GM23338 (cell line): ENCODE results near the gene OMD. TPM values are rescaled to one million over a fixed set of nuclear protein-coding genes. Genes with fewer than 3 reads are reported as not detected.

Experiments used
- ATAC-seq: fragments of 200-7000 bp; cut with Tn5 transposase; 3 replicates; pipeline ENCODE4 v1.9.1; 2020
- DNase-seq: peaks from one replicate; pipeline ENCODE4 v3.0.0-alpha.2; 2015; ENCODE audit warnings: low spot score
- H2AFZ ChIP-seq: fragments of 200-600 bp; sonication (generic); 2 replicates; pipeline ENCODE4 v1.8.0; 2016; ENCODE audit warnings: antibody characterized with exemption, mild to moderate bottlenecking, moderate library complexity
- H3F3A ChIP-seq: fragments of 200-600 bp; sonication (generic); replicated peaks from 2 replicates; pipeline ENCODE4 v1.8.0; 2017; ENCODE audit warnings: antibody characterized with exemption, mixed run types, low read depth
- H3K27ac ChIP-seq: fragments of 200-600 bp; sonication (generic); 2 replicates; pipeline ENCODE4 v1.6.1; 2016; ENCODE audit warnings: low read depth
- H3K27me3 ChIP-seq: fragments of 200-600 bp; sonication (generic); 2 replicates; pipeline ENCODE4 v1.8.0; 2016; ENCODE audit warnings: mild to moderate bottlenecking, mixed run types, moderate library complexity; ENCODE audit not compliant: insufficient read depth
- H3K36me3 ChIP-seq: fragments of 200-600 bp; sonication (generic); 2 replicates; pipeline ENCODE4 v1.8.0; 2016; ENCODE audit warnings: mild to moderate bottlenecking; ENCODE audit not compliant: insufficient read depth
- H3K4me1 ChIP-seq: fragments of 200-600 bp; sonication (generic); 2 replicates; pipeline ENCODE4 v1.8.0; 2016; ENCODE audit warnings: mild to moderate bottlenecking, moderate library complexity; ENCODE audit not compliant: insufficient read depth
- H3K4me2 ChIP-seq: fragments of 200-600 bp; sonication (generic); 2 replicates; pipeline ENCODE4 v1.7.1; 2017; ENCODE audit warnings: mixed run types
- H3K4me3 ChIP-seq: fragments of 200-600 bp; sonication (generic); 2 replicates; pipeline ENCODE4 v1.6.1; 2016; ENCODE audit warnings: mixed run types
- H3K79me2 ChIP-seq: fragments of 200-600 bp; sonication (generic); replicated peaks from 2 replicates; pipeline ENCODE4 v1.8.0; 2017; ENCODE audit warnings: mild to moderate bottlenecking; ENCODE audit not compliant: insufficient read depth
- H3K9me2 ChIP-seq: fragments of 200-600 bp; sonication (generic); 2 replicates; pipeline ENCODE4 v1.8.0; 2017; ENCODE audit not compliant: insufficient read depth
- H4K20me1 ChIP-seq: fragments of 200-600 bp; sonication (generic); replicated peaks from 2 replicates; pipeline ENCODE4 v1.8.0; 2017; ENCODE audit warnings: mild to moderate bottlenecking; ENCODE audit not compliant: insufficient read depth
- H3K27ac Mint-ChIP-seq: 2 replicates; pipeline ENCODE4 v1.8.0; 2020; ENCODE audit warnings: inconsistent platforms, mild to moderate bottlenecking, moderate library complexity, mixed read lengths
- H3K27me3 Mint-ChIP-seq: 3 replicates; pipeline ENCODE4 v1.8.0; 2022; ENCODE audit warnings: low read depth, mild to moderate bottlenecking, moderate library complexity, mixed read lengths, inconsistent platforms; ENCODE audit not compliant: insufficient read depth, poor library complexity
- H3K36me3 Mint-ChIP-seq: 3 replicates; pipeline ENCODE4 v1.8.0; 2021; ENCODE audit warnings: low read depth, mild to moderate bottlenecking, inconsistent platforms, moderate library complexity, mixed read lengths
- H3K4me1 Mint-ChIP-seq: 3 replicates; pipeline ENCODE4 v1.8.0; 2020; ENCODE audit warnings: mild to moderate bottlenecking, inconsistent platforms, mixed read lengths
- H3K4me3 Mint-ChIP-seq: 3 replicates; pipeline ENCODE4 v1.8.0; 2021; ENCODE audit warnings: moderate library complexity, mild to moderate bottlenecking, inconsistent platforms, mixed read lengths
- H3K9me3 Mint-ChIP-seq: 3 replicates; pipeline ENCODE4 v1.8.0; 2020; ENCODE audit warnings: moderate library complexity, mild to moderate bottlenecking, inconsistent platforms, mixed read lengths
- CREB1 ChIP-seq: fragments of 250-450 bp; sonication (Bioruptor Pico); IDR thresholded peaks from 2 replicates; pipeline ENCODE4 v1.5.0; 2020; ENCODE audit warnings: low read depth, mild to moderate bottlenecking, moderate library complexity
- EZH2 ChIP-seq: fragments of 200-600 bp; sonication (generic); IDR thresholded peaks from one replicate; pipeline ENCODE4 v1.8.0; 2017; ENCODE audit warnings: antibody characterized with exemption, mild to moderate bottlenecking, low read depth; ENCODE audit not compliant: unreplicated experiment
- EZH2phosphoT487 ChIP-seq: fragments of 200-600 bp; sonication (generic); IDR thresholded peaks from one replicate; pipeline ENCODE4 v1.8.1; 2018; ENCODE audit warnings: antibody characterized with exemption; ENCODE audit not compliant: unreplicated experiment
- JUNB ChIP-seq: IDR thresholded peaks from one replicate; pipeline ENCODE4 v1.6.1; 2016; ENCODE audit warnings: antibody characterized with exemption; ENCODE audit not compliant: unreplicated experiment
- NANOG ChIP-seq: IDR thresholded peaks from 2 replicates; pipeline ENCODE4 v1.6.1; 2016; ENCODE audit warnings: antibody characterized with exemption, borderline replicate concordance
- POLR2AphosphoS5 ChIP-seq: IDR thresholded peaks from 2 replicates; pipeline ENCODE4 v1.6.1; 2016; ENCODE audit warnings: antibody characterized with exemption, low read depth
- STAT1 ChIP-seq: IDR thresholded peaks from one replicate; pipeline ENCODE4 v1.6.1; 2016; ENCODE audit warnings: antibody characterized with exemption; ENCODE audit not compliant: unreplicated experiment
- ZNF114 ChIP-seq: fragments of 250-450 bp; sonication (Bioruptor Pico); IDR thresholded peaks from 2 replicates; pipeline ENCODE4 v1.5.0; 2020; ENCODE audit warnings: mild to moderate bottlenecking, moderate library complexity
- ZNF331 ChIP-seq: fragments of 250-450 bp; sonication (Bioruptor Pico); IDR thresholded peaks from 2 replicates; pipeline ENCODE4 v1.5.0; 2020; ENCODE audit warnings: low read depth, mild to moderate bottlenecking, moderate library complexity
- polyA plus RNA-seq: library from polyadenylated mRNA; unstranded; fragments of >200 nt; fragmentation: Nextera tagmentation; extraction: Ambion mirVana; gene quantifications from 2 replicates; pipeline ENCODE4 v1.2.1, GENCODE V29; 2016
- total RNA-seq: library from RNA; depleted of rRNA; stranded (reverse); fragments of >200 nt; shearing (Covaris generic); gene quantifications from 2 replicates; pipeline ENCODE4 v1.2.3, GENCODE V29; 2014
- TF ChIP-seq, protein P1 (sequence below): IDR thresholded peaks from 2 replicates; pipeline ENCODE4 v1.6.1; 2016; ENCODE audit warnings: antibody characterized with exemption
- TF ChIP-seq, protein P2 (sequence below): fragments of 250-450 bp; sonication (Bioruptor Pico); IDR thresholded peaks from 2 replicates; pipeline ENCODE4 v1.5.0; 2020; ENCODE audit warnings: mild to moderate bottlenecking, moderate library complexity
- TF ChIP-seq, protein P3 (sequence below): IDR thresholded peaks from one replicate; pipeline ENCODE4 v1.6.1; 2018; ENCODE audit warnings: antibody characterized with exemption; ENCODE audit not compliant: unreplicated experiment
- TF ChIP-seq, protein P4 (sequence below), 2 experiments: fragments of 200-600 bp in 1 of 2; sonication (generic) in 1 of 2; conservative IDR thresholded peaks; 2 replicates each; pipeline versions ENCODE4 v1.5.1 to v1.6.1; 2016 to 2017; ENCODE audit warnings: antibody characterized with exemption in 2 of 2, low read depth in 2 of 2, mild to moderate bottlenecking in 2 of 2, moderate library complexity in 1 of 2

The OMD gene
- total and polyA plus RNA-seq, 2 experiments from 2014 or later: 1.1 TPM; not detected in 1

DNA sequence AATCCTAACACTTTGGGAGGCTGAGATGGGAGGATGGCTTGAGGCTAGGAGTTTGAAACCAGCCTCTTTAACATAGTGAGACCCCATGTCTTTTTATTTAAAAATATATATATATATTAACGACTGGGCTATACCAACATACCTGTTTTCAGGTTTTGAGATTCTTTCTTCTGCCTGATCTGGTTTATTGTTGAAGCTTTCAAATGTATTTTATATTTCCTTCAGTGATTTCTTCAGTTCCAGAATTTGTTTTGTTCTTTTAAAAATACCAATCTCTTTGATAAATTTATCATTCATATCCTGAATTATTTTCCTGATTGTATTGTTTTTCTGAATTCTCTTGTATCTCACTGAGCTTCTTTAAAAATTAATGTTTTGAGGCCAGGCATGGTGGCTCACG lies 51.1 kb downstream of the OMD start:
- no peak for DNase-seq
- ATAC-seq: no peak
- Histone ChIP-seq H3K4me3 (no peak overlapping the region), H3K27me3 (no peaks in the 10 kb centered on the region), H3K36me3 (no peaks in the 10 kb centered on the region), H3K4me2 (no peak overlapping the region), H3K27ac (no peak overlapping the region), H4K20me1 (no peaks in the 10 kb centered on the region), H2AFZ (no peak overlapping the region), H3K79me2 (no peaks in the 10 kb centered on the region), H3K4me1 (peaks cover 32% of the 10 kb centered on the region), H3F3A (no peaks in the 10 kb centered on the region), H3K9me2 (no peaks in the 10 kb centered on the region)
- H3K4me3 Mint-ChIP-seq: no peak overlapping the region
- H3K4me1 Mint-ChIP-seq: peaks cover 20% of the 10 kb centered on the region
- H3K9me3 Mint-ChIP-seq: no peaks in the 10 kb centered on the region; the same call in 1 of the 3 replicates
- H3K27me3 Mint-ChIP-seq: peaks cover 2% of the 10 kb centered on the region
- no peak overlapping the region for H3K27ac Mint-ChIP-seq
- TF ChIP-seq, protein P1, sequence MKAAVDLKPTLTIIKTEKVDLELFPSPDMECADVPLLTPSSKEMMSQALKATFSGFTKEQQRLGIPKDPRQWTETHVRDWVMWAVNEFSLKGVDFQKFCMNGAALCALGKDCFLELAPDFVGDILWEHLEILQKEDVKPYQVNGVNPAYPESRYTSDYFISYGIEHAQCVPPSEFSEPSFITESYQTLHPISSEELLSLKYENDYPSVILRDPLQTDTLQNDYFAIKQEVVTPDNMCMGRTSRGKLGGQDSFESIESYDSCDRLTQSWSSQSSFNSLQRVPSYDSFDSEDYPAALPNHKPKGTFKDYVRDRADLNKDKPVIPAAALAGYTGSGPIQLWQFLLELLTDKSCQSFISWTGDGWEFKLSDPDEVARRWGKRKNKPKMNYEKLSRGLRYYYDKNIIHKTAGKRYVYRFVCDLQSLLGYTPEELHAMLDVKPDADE: no peak
- TF ChIP-seq EZH2phosphoT487: no peak
- TF ChIP-seq EZH2: no peak
- TF ChIP-seq, protein P2, sequence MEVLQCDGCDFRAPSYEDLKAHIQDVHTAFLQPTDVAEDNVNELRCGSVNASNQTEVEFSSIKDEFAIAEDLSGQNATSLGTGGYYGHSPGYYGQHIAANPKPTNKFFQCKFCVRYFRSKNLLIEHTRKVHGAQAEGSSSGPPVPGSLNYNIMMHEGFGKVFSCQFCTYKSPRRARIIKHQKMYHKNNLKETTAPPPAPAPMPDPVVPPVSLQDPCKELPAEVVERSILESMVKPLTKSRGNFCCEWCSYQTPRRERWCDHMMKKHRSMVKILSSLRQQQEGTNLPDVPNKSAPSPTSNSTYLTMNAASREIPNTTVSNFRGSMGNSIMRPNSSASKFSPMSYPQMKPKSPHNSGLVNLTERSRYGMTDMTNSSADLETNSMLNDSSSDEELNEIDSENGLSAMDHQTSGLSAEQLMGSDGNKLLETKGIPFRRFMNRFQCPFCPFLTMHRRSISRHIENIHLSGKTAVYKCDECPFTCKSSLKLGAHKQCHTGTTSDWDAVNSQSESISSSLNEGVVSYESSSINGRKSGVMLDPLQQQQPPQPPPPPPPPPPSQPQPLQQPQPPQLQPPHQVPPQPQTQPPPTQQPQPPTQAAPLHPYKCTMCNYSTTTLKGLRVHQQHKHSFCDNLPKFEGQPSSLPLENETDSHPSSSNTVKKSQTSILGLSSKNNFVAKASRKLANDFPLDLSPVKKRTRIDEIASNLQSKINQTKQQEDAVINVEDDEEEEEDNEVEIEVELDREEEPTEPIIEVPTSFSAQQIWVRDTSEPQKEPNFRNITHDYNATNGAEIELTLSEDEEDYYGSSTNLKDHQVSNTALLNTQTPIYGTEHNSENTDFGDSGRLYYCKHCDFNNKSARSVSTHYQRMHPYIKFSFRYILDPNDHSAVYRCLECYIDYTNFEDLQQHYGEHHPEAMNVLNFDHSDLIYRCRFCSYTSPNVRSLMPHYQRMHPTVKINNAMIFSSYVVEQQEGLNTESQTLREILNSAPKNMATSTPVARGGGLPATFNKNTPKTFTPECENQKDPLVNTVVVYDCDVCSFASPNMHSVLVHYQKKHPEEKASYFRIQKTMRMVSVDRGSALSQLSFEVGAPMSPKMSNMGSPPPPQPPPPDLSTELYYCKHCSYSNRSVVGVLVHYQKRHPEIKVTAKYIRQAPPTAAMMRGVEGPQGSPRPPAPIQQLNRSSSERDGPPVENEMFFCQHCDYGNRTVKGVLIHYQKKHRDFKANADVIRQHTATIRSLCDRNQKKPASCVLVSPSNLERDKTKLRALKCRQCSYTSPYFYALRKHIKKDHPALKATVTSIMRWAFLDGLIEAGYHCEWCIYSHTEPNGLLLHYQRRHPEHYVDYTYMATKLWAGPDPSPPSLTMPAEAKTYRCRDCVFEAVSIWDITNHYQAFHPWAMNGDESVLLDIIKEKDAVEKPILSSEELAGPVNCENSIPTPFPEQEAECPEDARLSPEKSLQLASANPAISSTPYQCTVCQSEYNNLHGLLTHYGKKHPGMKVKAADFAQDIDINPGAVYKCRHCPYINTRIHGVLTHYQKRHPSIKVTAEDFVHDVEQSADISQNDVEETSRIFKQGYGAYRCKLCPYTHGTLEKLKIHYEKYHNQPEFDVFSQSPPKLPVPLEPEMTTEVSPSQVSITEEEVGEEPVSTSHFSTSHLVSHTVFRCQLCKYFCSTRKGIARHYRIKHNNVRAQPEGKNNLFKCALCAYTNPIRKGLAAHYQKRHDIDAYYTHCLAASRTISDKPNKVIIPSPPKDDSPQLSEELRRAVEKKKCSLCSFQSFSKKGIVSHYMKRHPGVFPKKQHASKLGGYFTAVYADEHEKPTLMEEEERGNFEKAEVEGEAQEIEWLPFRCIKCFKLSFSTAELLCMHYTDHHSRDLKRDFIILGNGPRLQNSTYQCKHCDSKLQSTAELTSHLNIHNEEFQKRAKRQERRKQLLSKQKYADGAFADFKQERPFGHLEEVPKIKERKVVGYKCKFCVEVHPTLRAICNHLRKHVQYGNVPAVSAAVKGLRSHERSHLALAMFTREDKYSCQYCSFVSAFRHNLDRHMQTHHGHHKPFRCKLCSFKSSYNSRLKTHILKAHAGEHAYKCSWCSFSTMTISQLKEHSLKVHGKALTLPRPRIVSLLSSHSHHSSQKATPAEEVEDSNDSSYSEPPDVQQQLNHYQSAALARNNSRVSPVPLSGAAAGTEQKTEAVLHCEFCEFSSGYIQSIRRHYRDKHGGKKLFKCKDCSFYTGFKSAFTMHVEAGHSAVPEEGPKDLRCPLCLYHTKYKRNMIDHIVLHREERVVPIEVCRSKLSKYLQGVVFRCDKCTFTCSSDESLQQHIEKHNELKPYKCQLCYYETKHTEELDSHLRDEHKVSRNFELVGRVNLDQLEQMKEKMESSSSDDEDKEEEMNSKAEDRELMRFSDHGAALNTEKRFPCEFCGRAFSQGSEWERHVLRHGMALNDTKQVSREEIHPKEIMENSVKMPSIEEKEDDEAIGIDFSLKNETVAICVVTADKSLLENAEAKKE (CRISPR knock-in tag): no peak
- no peak for TF ChIP-seq STAT1
- no peak for TF ChIP-seq ZNF331
- no peak for TF ChIP-seq POLR2AphosphoS5
- TF ChIP-seq, protein P3, sequence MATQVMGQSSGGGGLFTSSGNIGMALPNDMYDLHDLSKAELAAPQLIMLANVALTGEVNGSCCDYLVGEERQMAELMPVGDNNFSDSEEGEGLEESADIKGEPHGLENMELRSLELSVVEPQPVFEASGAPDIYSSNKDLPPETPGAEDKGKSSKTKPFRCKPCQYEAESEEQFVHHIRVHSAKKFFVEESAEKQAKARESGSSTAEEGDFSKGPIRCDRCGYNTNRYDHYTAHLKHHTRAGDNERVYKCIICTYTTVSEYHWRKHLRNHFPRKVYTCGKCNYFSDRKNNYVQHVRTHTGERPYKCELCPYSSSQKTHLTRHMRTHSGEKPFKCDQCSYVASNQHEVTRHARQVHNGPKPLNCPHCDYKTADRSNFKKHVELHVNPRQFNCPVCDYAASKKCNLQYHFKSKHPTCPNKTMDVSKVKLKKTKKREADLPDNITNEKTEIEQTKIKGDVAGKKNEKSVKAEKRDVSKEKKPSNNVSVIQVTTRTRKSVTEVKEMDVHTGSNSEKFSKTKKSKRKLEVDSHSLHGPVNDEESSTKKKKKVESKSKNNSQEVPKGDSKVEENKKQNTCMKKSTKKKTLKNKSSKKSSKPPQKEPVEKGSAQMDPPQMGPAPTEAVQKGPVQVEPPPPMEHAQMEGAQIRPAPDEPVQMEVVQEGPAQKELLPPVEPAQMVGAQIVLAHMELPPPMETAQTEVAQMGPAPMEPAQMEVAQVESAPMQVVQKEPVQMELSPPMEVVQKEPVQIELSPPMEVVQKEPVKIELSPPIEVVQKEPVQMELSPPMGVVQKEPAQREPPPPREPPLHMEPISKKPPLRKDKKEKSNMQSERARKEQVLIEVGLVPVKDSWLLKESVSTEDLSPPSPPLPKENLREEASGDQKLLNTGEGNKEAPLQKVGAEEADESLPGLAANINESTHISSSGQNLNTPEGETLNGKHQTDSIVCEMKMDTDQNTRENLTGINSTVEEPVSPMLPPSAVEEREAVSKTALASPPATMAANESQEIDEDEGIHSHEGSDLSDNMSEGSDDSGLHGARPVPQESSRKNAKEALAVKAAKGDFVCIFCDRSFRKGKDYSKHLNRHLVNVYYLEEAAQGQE: no peak
- TF ChIP-seq, protein P4, sequence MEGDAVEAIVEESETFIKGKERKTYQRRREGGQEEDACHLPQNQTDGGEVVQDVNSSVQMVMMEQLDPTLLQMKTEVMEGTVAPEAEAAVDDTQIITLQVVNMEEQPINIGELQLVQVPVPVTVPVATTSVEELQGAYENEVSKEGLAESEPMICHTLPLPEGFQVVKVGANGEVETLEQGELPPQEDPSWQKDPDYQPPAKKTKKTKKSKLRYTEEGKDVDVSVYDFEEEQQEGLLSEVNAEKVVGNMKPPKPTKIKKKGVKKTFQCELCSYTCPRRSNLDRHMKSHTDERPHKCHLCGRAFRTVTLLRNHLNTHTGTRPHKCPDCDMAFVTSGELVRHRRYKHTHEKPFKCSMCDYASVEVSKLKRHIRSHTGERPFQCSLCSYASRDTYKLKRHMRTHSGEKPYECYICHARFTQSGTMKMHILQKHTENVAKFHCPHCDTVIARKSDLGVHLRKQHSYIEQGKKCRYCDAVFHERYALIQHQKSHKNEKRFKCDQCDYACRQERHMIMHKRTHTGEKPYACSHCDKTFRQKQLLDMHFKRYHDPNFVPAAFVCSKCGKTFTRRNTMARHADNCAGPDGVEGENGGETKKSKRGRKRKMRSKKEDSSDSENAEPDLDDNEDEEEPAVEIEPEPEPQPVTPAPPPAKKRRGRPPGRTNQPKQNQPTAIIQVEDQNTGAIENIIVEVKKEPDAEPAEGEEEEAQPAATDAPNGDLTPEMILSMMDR (conservative IDR thresholded peaks at IDR 0.05; ENCODE audit: low read depth in 2 of 2): no peak
- TF ChIP-seq JUNB: no peak
- no peak for TF ChIP-seq ZNF114 (CRISPR knock-in tag)
- TF ChIP-seq NANOG: no peak
- TF ChIP-seq CREB1: no peak
- peaks cover 2% of the 10 kb centered on the region; the same call in 1 of the 3 replicates for H3K36me3 Mint-ChIP-seq
